ENCODE data around the gene SMAD3.

Gene SMAD3

GRCh38 chr15:67179411-67179995 lies 114.1 kb downstream of the SMAD3 start:
- H3K36me3 ChIP-seq (ENCODE audit: control insufficient read depth, insufficient read depth, low read length), result peaks cover 11% of the 10 kb centered on the region
- H3K9me3 ChIP-seq (ENCODE audit: control insufficient read depth, low read length), result no peaks in the 10 kb centered on the region
- H3K4me3 ChIP-seq (ENCODE audit: low read length), result no peak overlapping the region
- no peaks in the 10 kb centered on the region for H3K27me3 ChIP-seq (ENCODE audit: control insufficient read depth, insufficient read depth, low read length)
- H3K4me1 ChIP-seq (ENCODE audit: control insufficient read depth, insufficient read depth, low read length), result peaks cover 35% of the 10 kb centered on the region
- H3K9ac ChIP-seq (ENCODE audit: low read length), result no peak overlapping the region

- no peaks in the 10 kb centered on the region for H3K27me3 ChIP-seq (ENCODE audit: control insufficient read depth, insufficient read depth, low read length)
- no peak overlapping the region for H3K4me3 ChIP-seq (ENCODE audit: low read length)
- peaks cover 17% of the 10 kb centered on the region for H3K36me3 ChIP-seq (ENCODE audit: control insufficient read depth, insufficient read depth, low read length)
- peaks cover 29% of the 10 kb centered on the region for H3K4me1 ChIP-seq (ENCODE audit: control insufficient read depth, insufficient read depth, low read length)
- no peak overlapping the region for H3K9ac ChIP-seq (ENCODE audit: low read length)
- no peaks in the 10 kb centered on the region for H3K9me3 ChIP-seq (ENCODE audit: control insufficient read depth, low read length)
Measured at GRCh38 chr15:67180035-67180434, 114.6 kb downstream of the SMAD3 start.

- H3K27me3 ChIP-seq (ENCODE audit: control insufficient read depth, insufficient read depth, low read length), result no peaks in the 10 kb centered on the region
- H3K4me3 ChIP-seq (ENCODE audit: low read length), result no peak overlapping the region
- H3K9ac ChIP-seq (ENCODE audit: low read length), result no peak overlapping the region
- peaks cover 23% of the 10 kb centered on the region for H3K4me1 ChIP-seq (ENCODE audit: control insufficient read depth, insufficient read depth, low read length)
- peaks cover 22% of the 10 kb centered on the region for H3K36me3 ChIP-seq (ENCODE audit: control insufficient read depth, insufficient read depth, low read length)
- H3K9me3 ChIP-seq (ENCODE audit: control insufficient read depth, low read length), result no peaks in the 10 kb centered on the region
Measured at GRCh38 chr15:67180514-67181191, 115.3 kb downstream of the SMAD3 start.

- no peaks in the 10 kb centered on the region for H3K27me3 ChIP-seq (ENCODE audit: control insufficient read depth, insufficient read depth, low read length)
- H3K36me3 ChIP-seq (ENCODE audit: control insufficient read depth, insufficient read depth, low read length), result peaks cover 22% of the 10 kb centered on the region
- H3K9me3 ChIP-seq (ENCODE audit: control insufficient read depth, low read length), result no peaks in the 10 kb centered on the region
- H3K9ac ChIP-seq (ENCODE audit: low read length), result no peak overlapping the region
- H3K4me1 ChIP-seq (ENCODE audit: control insufficient read depth, insufficient read depth, low read length), result peaks cover 17% of the 10 kb centered on the region
- no peak overlapping the region for H3K4me3 ChIP-seq (ENCODE audit: low read length)
Measured at GRCh38 chr15:67181221-67181639, 115.8 kb downstream of the SMAD3 start.

GRCh38 chr15:67183443-67184169 lies 118.2 kb downstream of the SMAD3 start:
- no peak overlapping the region for H3K4me3 ChIP-seq (ENCODE audit: low read length)
- H3K36me3 ChIP-seq (ENCODE audit: control insufficient read depth, insufficient read depth, low read length), result peaks cover 32% of the 10 kb centered on the region
- H3K9me3 ChIP-seq (ENCODE audit: control insufficient read depth, low read length), result no peaks in the 10 kb centered on the region
- H3K27me3 ChIP-seq (ENCODE audit: control insufficient read depth, insufficient read depth, low read length), result no peaks in the 10 kb centered on the region
- no peak overlapping the region for H3K9ac ChIP-seq (ENCODE audit: low read length)
- no peaks in the 10 kb centered on the region for H3K4me1 ChIP-seq (ENCODE audit: control insufficient read depth, insufficient read depth, low read length)

- Histone ChIP-seq H3K9me3 (ENCODE audit: control insufficient read depth, low read length) (no peaks in the 10 kb centered on the region), H3K9ac (ENCODE audit: low read length) (no peak overlapping the region), H3K36me3 (ENCODE audit: control insufficient read depth, insufficient read depth, low read length) (peaks cover 30% of the 10 kb centered on the region), H3K27me3 (ENCODE audit: control insufficient read depth, insufficient read depth, low read length) (no peaks in the 10 kb centered on the region), H3K4me3 (ENCODE audit: low read length) (no peak overlapping the region), H3K4me1 (ENCODE audit: control insufficient read depth, insufficient read depth, low read length) (no peaks in the 10 kb centered on the region)
Measured at GRCh38 chr15:67184208-67184925, 119.0 kb downstream of the SMAD3 start.

GRCh38 chr15:67185051-67185450 lies 119.6 kb downstream of the SMAD3 start:
- H3K9me3 ChIP-seq (ENCODE audit: control insufficient read depth, low read length), result no peaks in the 10 kb centered on the region
- peaks cover under 1% of the 10 kb centered on the region for H3K4me1 ChIP-seq (ENCODE audit: control insufficient read depth, insufficient read depth, low read length)
- H3K4me3 ChIP-seq (ENCODE audit: low read length), result no peak overlapping the region
- H3K36me3 ChIP-seq (ENCODE audit: control insufficient read depth, insufficient read depth, low read length), result peaks cover 25% of the 10 kb centered on the region
- H3K27me3 ChIP-seq (ENCODE audit: control insufficient read depth, insufficient read depth, low read length), result no peaks in the 10 kb centered on the region
- H3K9ac ChIP-seq (ENCODE audit: low read length), result no peak overlapping the region

GRCh38 chr15:67185621-67186225 lies 120.3 kb downstream of the SMAD3 start:
- H3K4me1 ChIP-seq (ENCODE audit: control insufficient read depth, insufficient read depth, low read length), result peaks cover 7% of the 10 kb centered on the region
- no peak overlapping the region for H3K9ac ChIP-seq (ENCODE audit: low read length)
- peaks cover 25% of the 10 kb centered on the region for H3K36me3 ChIP-seq (ENCODE audit: control insufficient read depth, insufficient read depth, low read length)

GRCh38 chr15:67186226-67186649 lies 120.8 kb downstream of the SMAD3 start:
- Histone ChIP-seq H3K4me3 (ENCODE audit: low read length) (no peak overlapping the region), H3K36me3 (ENCODE audit: control insufficient read depth, insufficient read depth, low read length) (peaks cover 25% of the 10 kb centered on the region), H3K27me3 (ENCODE audit: control insufficient read depth, insufficient read depth, low read length) (no peaks in the 10 kb centered on the region), H3K9ac (ENCODE audit: low read length) (no peak overlapping the region), H3K9me3 (ENCODE audit: control insufficient read depth, low read length) (no peaks in the 10 kb centered on the region), H3K4me1 (ENCODE audit: control insufficient read depth, insufficient read depth, low read length) (peaks cover 8% of the 10 kb centered on the region)

More at GRCh38 chr15:67185621-67186225, 120.3 kb downstream of the SMAD3 start:
- Histone ChIP-seq H3K9me3 (ENCODE audit: control insufficient read depth, low read length) (no peaks in the 10 kb centered on the region), H3K27me3 (ENCODE audit: control insufficient read depth, insufficient read depth, low read length) (no peaks in the 10 kb centered on the region), H3K4me3 (ENCODE audit: low read length) (no peak overlapping the region)

- Histone ChIP-seq H3K9ac (ENCODE audit: low read length) (no peak overlapping the region), H3K4me1 (ENCODE audit: control insufficient read depth, insufficient read depth, low read length) (peaks cover 8% of the 10 kb centered on the region), H3K36me3 (ENCODE audit: control insufficient read depth, insufficient read depth, low read length) (peaks cover 25% of the 10 kb centered on the region), H3K9me3 (ENCODE audit: control insufficient read depth, low read length) (no peaks in the 10 kb centered on the region), H3K4me3 (ENCODE audit: low read length) (no peak overlapping the region), H3K27me3 (ENCODE audit: control insufficient read depth, insufficient read depth, low read length) (no peaks in the 10 kb centered on the region)
Measured at GRCh38 chr15:67186688-67187087, 121.3 kb downstream of the SMAD3 start.

GRCh38 chr15:67187351-67187854 lies 122.0 kb downstream of the SMAD3 start:
- Histone ChIP-seq H3K4me1 (ENCODE audit: control insufficient read depth, insufficient read depth, low read length) (peaks cover 8% of the 10 kb centered on the region), H3K9me3 (ENCODE audit: control insufficient read depth, low read length) (no peaks in the 10 kb centered on the region), H3K9ac (ENCODE audit: low read length) (no peak overlapping the region), H3K4me3 (ENCODE audit: low read length) (no peak overlapping the region), H3K36me3 (ENCODE audit: control insufficient read depth, insufficient read depth, low read length) (peaks cover 25% of the 10 kb centered on the region), H3K27me3 (ENCODE audit: control insufficient read depth, insufficient read depth, low read length) (no peaks in the 10 kb centered on the region)

All from mucosa of stomach (tissue), 1 donor.